ENCODE measurements around the gene FBXO31.

GRCh38 chr16:87389245-87389644 lies 5.7 kb upstream of the FBXO31 start:
- TF ChIP-seq SMAD1 (IDR thresholded peaks at IDR 0.05; ENCODE audit: low read depth, low read length, partially characterized antibody) = no peak
- no peak for TF ChIP-seq CTCF (IDR thresholded peaks at IDR 0.05 in 2 of 3, conservative IDR thresholded peaks at IDR 0.05 in 1 of 3; ENCODE audit: insufficient read depth in 2 of 3, low read depth in 1 of 3, low read length in 3 of 3)
- TF ChIP-seq ZNF639 (CRISPR knock-in tag; conservative IDR thresholded peaks at IDR 0.05 in 1 of 2, IDR thresholded peaks at IDR 0.05 in 1 of 2) = no peak
- no peak for TF ChIP-seq BCLAF1 (IDR thresholded peaks at IDR 0.05; ENCODE audit: borderline replicate concordance in 1 of 2, control insufficient read depth in 1 of 2, low read depth in 2 of 2, low read length in 1 of 2)
- TF ChIP-seq SMC3 (conservative IDR thresholded peaks at IDR 0.05; ENCODE audit: insufficient read depth, low read depth, low read length) = no peak
- TF ChIP-seq ZSCAN29 (IDR thresholded peaks at IDR 0.05) = no peak
- no peak for TF ChIP-seq SNRNP70 (optimal IDR thresholded peaks at IDR 0.05; ENCODE audit: low read depth, low read length)
- no peak for TF ChIP-seq SETDB1 (IDR thresholded peaks at IDR 0.05; ENCODE audit: low read length)
- no peak for TF ChIP-seq TEAD4 (IDR thresholded peaks at IDR 0.05; ENCODE audit: low read length)
- no peak for TF ChIP-seq TEAD4 (CRISPR knock-in tag; IDR thresholded peaks at IDR 0.05; ENCODE audit: borderline replicate concordance)

Measured in K562 (cell line).